ENCODE measurements around the gene BEAN1. TPM values are rescaled to one million over a fixed set of nuclear protein-coding genes. Genes with fewer than 3 reads are reported as not detected.

The BEAN1 gene
- total RNA-seq, 4 donors from 2014 or later: 0.72 to 4.8 (median 2.5) TPM

GRCh38 chr16:66468321-66468965 lies 41.3 kb downstream of the BEAN1 start:
- Histone ChIP-seq H3K36me3 (no peaks in the 10 kb centered on the region), H3K4me1 (no peaks in the 10 kb centered on the region), H3K27ac (no peak overlapping the region), H3K9me3 (no peaks in the 10 kb centered on the region), H3K27me3 (no peaks in the 10 kb centered on the region), H3K4me3 (no peak overlapping the region)
- WGBS: 88% methylated on average over 8 of the region's 11 CpGs
- TF ChIP-seq CTCF (IDR thresholded peaks at IDR 0.05) (no peak), EP300 (IDR thresholded peaks at IDR 0.05) (no peak), POLR2A (IDR thresholded peaks at IDR 0.05) (no peak), POLR2AphosphoS5 (IDR thresholded peaks at IDR 0.05) (no peak)
- DNase-seq (ENCODE audit: low spot score in 2 of 2): peak in 1 of 2 donors; percentile 74

GRCh38 chr16:66469291-66469946 lies 42.3 kb downstream of the BEAN1 start:
- Histone ChIP-seq H3K27me3 (no peaks in the 10 kb centered on the region), H3K36me3 (no peaks in the 10 kb centered on the region), H3K4me1 (no peaks in the 10 kb centered on the region), H3K9me3 (no peaks in the 10 kb centered on the region), H3K27ac (no peak overlapping the region), H3K4me3 (no peak overlapping the region)
- DNase-seq (ENCODE audit: low spot score in 2 of 2): peak in 1 of 2 donors; percentile 56
- TF ChIP-seq POLR2AphosphoS5 (IDR thresholded peaks at IDR 0.05): no peak
- no peak for TF ChIP-seq POLR2A (IDR thresholded peaks at IDR 0.05)
- no peak for TF ChIP-seq CTCF (IDR thresholded peaks at IDR 0.05)
- no peak for TF ChIP-seq EP300 (IDR thresholded peaks at IDR 0.05)
- WGBS: 91% methylated on average over 14 of the region's 26 CpGs

GRCh38 chr16:66469947-66470546 lies 43.0 kb downstream of the BEAN1 start:
- no peak overlapping the region for H3K27ac ChIP-seq
- no peak for TF ChIP-seq CTCF (IDR thresholded peaks at IDR 0.05)
- no peak for TF ChIP-seq POLR2A (IDR thresholded peaks at IDR 0.05)
- no peak for TF ChIP-seq POLR2AphosphoS5 (IDR thresholded peaks at IDR 0.05)
- H3K4me1 ChIP-seq: no peaks in the 10 kb centered on the region
- H3K36me3 ChIP-seq: no peaks in the 10 kb centered on the region
- DNase-seq (ENCODE audit: low spot score in 2 of 2): peak in 1 of 2 donors; percentile 53
- no peak overlapping the region for H3K4me3 ChIP-seq
- H3K9me3 ChIP-seq: no peaks in the 10 kb centered on the region
- no peaks in the 10 kb centered on the region for H3K27me3 ChIP-seq
- WGBS: 93% methylated on average over 6 of the region's 6 CpGs

- TF ChIP-seq EP300 (IDR thresholded peaks at IDR 0.05): no peak
- TF ChIP-seq POLR2AphosphoS5 (IDR thresholded peaks at IDR 0.05): no peak
- TF ChIP-seq CTCF (IDR thresholded peaks at IDR 0.05): no peak
- TF ChIP-seq POLR2A (IDR thresholded peaks at IDR 0.05): no peak
- DNase-seq (ENCODE audit: low spot score in 2 of 2): peak in 1 of 2 donors; percentile 24
- Histone ChIP-seq H3K27ac (no peak overlapping the region), H3K4me1 (no peaks in the 10 kb centered on the region), H3K27me3 (no peaks in the 10 kb centered on the region), H3K4me3 (no peak overlapping the region), H3K9me3 (no peaks in the 10 kb centered on the region), H3K36me3 (no peaks in the 10 kb centered on the region)
- 47% methylated on average over 2 of the region's 2 CpGs for WGBS
Observed at GRCh38 chr16:66470556-66470955, 43.5 kb downstream of the BEAN1 start.

- Histone ChIP-seq H3K4me3 (no peak overlapping the region), H3K9me3 (no peaks in the 10 kb centered on the region), H3K27ac (no peak overlapping the region), H3K27me3 (no peaks in the 10 kb centered on the region), H3K4me1 (no peaks in the 10 kb centered on the region), H3K36me3 (no peaks in the 10 kb centered on the region)
- WGBS: 91% methylated on average over 10 of the region's 10 CpGs
- DNase-seq (ENCODE audit: low spot score in 2 of 2): peak; percentile 20 to 56
- TF ChIP-seq EP300 (IDR thresholded peaks at IDR 0.05): no peak
- no peak for TF ChIP-seq CTCF (IDR thresholded peaks at IDR 0.05)
- TF ChIP-seq POLR2AphosphoS5 (IDR thresholded peaks at IDR 0.05): no peak
- no peak for TF ChIP-seq POLR2A (IDR thresholded peaks at IDR 0.05)
Observed at GRCh38 chr16:66471264-66471663, 44.2 kb downstream of the BEAN1 start.

Data from suprapubic skin (tissue), 4 donors.